22Rv1 (cell line): Measurements from ENCODE around the gene HOXC12.

ENCODE experiments used
- CTCF ChIP-seq: fragments of 450-650 bp; IDR thresholded peaks from 2 replicates; pipeline ENCODE4 v1.5.1; 2017; ENCODE audit warnings: mild to moderate bottlenecking
- ZFX ChIP-seq: fragments of 450-650 bp; IDR thresholded peaks from 2 replicates; pipeline ENCODE4 v1.6.1; 2017; ENCODE audit warnings: antibody characterized with exemption, borderline replicate concordance

GRCh38 chr12:53976823-53977595 is 22.3 kb downstream of the HOXC12 start:
- TF ChIP-seq CTCF, result no peak
- no peak for TF ChIP-seq ZFX
